ENCODE measurements around the gene DHX57.

GRCh38 chr2:38907242-38907641, 31.5 kb upstream of the DHX57 start:
- TF ChIP-seq, protein P1, sequence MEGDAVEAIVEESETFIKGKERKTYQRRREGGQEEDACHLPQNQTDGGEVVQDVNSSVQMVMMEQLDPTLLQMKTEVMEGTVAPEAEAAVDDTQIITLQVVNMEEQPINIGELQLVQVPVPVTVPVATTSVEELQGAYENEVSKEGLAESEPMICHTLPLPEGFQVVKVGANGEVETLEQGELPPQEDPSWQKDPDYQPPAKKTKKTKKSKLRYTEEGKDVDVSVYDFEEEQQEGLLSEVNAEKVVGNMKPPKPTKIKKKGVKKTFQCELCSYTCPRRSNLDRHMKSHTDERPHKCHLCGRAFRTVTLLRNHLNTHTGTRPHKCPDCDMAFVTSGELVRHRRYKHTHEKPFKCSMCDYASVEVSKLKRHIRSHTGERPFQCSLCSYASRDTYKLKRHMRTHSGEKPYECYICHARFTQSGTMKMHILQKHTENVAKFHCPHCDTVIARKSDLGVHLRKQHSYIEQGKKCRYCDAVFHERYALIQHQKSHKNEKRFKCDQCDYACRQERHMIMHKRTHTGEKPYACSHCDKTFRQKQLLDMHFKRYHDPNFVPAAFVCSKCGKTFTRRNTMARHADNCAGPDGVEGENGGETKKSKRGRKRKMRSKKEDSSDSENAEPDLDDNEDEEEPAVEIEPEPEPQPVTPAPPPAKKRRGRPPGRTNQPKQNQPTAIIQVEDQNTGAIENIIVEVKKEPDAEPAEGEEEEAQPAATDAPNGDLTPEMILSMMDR (IDR thresholded peaks at IDR 0.05; ENCODE audit: insufficient read depth, low read depth, low read length) = no peak
- no peak for TF ChIP-seq EZH2 (IDR thresholded peaks at IDR 0.05; ENCODE audit: insufficient read depth, low read length)

Data from astrocyte (in vitro differentiated cells and primary cell).